ENCODE results near the gene CENPT.

CENPT gene

DNA sequence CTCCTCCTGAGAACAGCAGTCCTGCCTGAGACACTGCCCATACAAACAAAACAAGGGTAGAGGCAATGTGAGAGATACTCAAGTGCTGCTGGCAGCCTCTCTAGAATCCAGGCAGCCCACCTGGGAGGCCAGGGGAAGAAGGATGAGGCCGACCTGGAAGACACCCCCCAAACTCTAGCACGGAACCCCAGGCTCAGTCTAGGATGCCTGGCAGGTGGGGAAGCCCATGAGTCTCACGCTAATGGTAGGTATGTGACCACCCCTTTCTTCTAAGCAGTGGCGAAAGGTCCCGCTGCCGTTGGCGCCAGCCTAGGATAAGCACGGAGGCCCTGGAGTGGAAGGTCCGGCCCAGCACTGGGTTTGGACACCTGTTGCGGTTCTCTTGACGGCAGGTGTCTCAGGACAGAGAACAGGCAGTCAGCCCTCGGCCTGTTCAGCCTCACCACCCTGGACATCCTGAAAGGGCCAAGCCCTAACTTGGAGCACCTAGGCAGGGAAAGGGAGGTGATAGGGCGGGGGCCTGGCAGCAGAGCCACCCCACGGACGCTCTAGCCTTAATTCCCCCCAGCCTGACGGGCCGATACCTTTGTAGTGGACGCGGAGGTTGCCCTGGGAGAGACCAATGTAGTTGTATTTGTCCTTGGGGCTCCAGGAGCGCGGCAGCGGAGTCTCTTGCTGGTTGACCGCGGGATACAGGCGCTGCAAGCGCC lies 41.6 kb downstream of the CENPT start:
- DNase-seq, result no peak

DNA sequence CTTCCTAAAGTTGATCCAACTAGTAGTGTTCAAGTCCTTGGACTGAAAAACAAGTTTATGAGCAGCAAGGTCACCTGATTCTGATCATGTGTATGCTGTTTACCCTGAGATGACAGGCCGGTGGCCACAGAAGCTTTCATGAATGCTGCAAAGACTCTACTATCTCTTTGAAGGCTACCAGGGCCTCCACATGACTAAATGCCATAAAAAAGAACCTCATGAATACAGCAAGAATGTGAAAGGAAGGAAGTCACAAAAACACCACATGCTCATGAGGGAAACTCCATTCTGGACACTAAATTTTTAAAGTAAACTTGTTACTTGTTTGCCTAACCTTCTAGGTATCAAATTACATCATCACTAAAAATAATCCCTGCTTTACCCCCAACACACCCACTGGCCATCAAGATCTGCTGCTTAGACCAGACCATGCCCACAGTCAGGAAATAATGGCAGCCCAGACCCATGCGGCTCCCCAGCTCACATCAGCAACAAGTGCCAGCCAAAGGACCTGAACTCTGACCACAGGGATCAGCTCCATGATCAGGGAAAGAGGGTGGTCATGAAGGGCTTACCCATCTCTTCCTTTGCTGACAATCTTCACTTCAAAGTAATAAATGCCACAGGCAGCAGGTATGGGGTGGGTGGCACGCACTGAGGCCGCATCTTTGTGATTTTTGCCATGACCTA lies 42.5 kb downstream of the CENPT start:
- DNase-seq, result no peak

DNA sequence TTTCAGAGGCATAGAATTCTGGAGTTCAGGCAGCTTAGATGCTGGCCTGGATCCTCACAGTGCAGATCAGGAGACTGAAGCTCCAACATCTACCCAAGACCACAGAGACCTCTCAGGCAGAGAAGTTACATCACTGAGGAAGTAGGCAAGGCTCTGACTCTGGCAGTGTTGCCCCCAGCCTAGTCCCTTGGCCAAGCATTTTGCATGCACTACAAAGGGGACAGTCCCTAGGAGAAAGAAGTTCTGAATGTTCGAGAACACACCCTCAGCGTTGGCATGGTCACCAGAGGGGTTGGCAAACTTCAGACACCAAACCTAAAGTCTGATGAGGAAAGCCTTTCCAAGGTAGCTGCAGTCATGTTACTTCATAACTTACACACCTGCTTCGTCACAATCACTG lies 43.6 kb downstream of the CENPT start:
- no peak for DNase-seq

DNA sequence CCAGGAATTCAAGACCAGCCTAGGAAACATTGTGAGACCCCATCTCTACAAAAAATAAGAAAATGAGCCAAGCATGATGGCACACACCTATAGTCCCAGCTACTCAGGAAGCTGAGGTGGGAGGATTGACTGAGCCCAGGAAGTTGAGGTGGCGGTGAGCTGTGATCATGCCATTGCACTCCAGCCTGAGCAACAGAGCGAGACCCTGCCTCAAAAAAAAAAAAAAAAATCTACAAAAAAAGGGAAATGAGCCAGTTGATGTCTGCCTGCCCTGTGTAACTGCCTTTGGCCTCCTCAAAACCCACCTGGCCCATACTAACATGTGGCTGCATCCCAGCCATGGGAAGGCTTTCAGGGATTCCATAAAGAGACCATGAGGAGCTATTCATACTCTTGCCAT lies 45.6 kb downstream of the CENPT start:
- DNase-seq, result peak; percentile 12

DNA sequence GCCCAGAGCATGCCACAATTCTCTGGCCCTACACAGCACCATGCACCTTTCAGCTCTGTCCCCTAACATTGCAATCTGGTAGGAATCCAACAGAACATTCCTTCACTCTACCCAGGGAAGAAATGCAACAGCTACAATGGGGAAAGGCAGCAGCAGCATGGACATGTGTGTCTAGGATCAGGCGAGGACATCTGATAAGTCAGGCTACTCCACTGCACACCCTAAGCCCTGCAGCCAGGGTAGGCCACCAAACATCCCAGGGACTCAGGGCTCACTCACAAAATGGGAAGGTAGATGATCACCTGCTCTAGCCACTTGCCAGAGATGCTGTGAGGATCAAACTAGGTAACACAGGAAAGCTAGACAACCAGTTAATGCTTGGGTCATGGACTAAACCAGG lies 46.3 kb downstream of the CENPT start:
- no peak for DNase-seq

DNA sequence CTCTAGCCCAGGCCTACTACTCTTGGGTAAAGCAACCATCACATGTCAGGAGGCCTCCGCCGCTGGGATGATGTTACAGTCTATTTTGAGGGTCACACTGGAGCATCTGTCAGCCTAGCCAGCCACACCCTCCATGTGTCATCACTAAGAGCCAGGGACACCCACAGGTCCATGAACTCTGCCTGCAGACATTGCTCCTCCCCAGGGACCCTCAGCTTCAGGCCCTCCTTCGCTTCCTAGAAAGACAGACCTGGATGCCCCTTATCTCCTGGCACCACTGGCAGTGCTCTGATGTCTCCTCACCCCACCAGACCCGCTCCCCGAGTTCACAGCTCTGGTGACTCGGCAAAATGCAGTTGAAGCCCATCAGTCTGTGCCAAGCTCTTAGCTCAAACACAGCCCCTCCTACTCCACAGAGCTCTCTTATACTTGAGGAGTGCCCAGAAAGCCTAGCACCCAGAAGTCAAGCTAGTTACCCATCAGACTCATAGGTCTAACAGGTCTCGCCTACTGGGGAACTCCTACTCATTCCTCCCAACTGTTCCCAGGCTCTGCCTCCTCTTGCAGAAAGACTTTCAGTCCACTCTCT lies 47.1 kb downstream of the CENPT start:
- no peak for DNase-seq

DNA sequence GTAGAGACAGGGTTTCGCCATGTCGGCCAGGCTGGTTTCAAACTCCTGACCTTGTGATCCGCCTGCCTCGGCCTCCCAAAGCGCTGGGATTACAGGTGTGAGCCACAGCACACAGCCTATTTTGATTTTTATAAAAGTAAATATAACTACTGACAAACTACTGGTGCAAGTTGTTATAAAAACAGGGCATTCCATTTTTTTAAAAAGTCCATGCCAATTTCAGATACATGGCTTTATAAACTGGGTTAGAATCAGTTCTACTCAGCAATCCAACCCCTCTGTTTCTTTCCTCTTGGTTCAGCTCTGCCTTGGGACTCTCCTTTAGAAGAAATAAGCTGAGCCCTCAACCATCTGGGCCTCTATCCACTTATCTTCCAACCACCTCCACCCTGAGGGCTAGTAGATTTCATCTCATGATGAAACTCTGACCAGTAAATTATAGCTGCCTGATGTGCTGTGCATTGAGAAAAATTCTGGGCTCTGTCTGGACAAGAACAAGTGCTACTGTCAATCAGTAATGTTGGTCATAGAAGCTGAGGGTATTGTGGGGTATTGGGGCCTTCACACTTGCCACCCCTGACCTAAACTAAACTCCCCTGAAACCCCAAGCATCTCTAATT lies 51.3 kb downstream of the CENPT start:
- DNase-seq, result no peak

DNA sequence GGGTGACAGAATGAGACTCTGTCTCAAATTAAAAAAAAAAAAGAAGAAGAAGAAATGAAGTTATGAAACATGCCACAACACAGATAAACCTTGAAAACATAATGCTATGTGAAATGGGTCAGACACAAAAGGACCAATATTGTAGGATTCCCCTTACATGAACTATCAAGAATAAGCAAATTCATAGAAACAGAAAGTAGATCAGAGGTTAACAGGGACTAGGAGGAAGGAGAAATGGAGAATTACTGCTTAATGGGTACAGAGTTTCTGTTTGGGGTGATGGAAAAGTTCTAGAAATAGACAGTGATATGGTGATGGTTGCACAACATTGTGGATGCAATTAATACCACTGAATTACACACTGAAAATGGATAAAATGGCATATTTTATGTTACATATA lies 57.4 kb downstream of the CENPT start:
- DNase-seq, result no peak

DNA sequence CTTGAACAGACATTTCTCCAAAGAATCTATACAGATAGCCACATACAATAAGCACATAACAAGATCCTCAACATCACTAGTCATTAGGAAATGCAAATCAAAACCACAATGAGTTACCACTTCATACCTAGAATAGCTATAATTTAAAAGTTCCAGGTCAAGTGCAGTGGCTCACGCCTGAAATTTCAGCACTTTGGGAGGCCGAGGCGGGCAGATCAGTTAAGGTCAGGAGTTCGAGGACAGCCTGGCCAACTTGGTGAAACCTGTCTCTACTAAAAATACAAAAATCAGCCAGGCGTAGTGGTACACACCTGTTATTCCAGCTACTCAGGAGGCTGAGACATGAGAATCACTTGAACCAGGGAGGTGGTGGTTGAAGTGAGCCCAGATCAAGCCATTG lies 61.0 kb downstream of the CENPT start:
- DNase-seq, result no peak

DNA sequence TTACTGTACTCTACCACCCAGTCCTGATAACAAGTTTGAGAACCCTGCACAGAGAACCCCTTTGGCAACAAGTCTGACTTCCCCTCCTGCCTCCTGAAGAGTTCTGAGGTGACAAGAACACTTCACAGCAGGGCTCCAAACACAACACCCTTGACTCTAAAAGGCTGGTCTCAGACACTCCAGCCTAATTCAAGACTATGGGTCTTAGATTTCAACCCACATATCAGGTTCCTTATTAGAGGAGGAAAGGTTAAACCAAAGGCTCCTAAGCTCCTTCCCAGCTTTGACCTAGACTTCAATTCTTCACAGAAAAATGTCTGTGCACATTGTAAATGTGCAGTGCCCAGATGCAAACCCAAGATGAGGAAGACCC lies 64.2 kb downstream of the CENPT start:
- DNase-seq, result no peak

DNA sequence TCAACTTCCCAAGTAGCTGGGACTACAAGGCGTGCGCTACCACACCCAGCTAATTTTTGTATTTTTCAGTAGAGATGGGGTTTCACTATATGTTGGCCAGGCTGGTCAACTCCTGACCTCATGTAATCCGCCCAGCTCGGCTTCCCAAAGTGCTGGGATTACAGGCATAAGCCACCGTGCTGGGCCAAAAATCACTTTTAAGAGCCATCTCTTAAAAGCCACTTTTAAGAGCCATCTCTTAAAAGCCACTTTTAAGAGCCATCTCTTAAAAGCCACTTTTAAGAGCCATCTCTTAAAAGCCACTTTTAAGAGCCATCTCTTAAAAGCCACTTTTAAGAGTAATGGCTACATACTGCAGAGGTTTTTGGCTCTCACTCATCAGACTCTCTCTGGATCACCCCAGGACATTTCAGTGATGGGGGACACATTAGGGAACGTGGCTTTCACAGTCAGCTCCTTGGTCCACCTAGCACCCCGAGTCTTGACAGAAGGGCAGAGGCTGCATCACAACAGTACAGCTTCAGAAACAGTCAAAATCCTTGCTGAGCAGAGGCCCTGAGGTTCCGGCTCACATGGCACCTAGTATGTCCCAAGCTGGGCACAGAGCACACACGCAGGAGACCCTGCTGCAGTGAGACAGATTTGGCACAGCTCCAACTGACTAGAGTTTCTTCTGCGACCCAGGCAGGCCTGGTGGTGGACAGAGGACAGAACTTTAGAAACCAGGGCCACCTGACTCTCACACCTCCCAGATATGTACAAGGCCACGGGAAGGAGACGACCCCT lies 64.7 kb downstream of the CENPT start:
- DNase-seq, result no peak

DNA sequence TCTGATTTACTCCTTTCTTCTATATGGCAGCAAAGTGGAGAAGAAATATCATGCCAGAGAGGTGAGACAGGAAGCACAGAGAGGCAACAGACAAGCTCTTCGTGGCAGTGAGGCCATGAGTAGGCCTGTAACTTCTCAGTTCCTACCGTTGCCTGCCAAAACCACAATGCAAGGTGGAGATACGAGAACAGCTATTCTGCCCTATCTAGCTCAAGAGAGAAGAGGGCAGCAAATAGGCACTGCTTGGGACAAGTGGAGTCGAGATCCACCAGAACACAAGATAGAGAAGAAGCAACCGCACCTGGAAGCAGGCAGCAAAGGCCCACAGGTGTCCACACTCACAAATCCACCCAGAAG lies 66.0 kb downstream of the CENPT start:
- no peak for DNase-seq

DNA sequence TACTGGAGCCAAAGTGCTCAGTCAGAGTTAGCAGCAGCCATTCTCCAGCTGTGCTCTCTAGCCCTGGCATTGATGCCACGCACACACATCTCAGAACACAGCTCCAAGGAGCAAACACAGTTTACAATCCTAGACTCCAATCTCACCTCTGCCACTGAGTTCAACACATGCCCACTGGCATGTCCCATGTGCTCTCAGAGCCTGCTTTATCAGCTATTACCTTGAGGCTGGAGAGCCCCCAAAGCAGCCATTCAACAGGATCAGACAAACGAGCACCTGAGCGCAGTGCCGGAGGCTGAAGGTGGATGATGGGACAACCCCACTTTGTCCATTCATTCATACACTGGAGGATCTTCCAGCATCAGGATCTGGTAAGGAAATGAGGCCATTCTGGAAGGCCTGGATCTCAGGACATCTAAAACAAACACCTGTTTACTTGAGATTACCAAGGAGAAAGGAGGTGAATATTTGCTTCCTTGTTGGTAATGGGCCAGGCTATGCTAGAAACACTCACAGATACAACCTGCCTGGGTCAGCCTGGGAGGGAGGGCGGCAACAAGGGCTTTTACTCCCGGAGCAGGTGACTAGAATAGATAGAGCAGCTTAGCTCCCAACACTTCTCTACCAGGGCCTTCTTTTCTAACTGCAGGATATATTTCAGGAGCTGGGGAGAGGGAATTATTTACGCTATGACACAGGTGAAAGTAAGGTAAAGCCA lies 66.5 kb downstream of the CENPT start:
- DNase-seq, result no peak

DNA sequence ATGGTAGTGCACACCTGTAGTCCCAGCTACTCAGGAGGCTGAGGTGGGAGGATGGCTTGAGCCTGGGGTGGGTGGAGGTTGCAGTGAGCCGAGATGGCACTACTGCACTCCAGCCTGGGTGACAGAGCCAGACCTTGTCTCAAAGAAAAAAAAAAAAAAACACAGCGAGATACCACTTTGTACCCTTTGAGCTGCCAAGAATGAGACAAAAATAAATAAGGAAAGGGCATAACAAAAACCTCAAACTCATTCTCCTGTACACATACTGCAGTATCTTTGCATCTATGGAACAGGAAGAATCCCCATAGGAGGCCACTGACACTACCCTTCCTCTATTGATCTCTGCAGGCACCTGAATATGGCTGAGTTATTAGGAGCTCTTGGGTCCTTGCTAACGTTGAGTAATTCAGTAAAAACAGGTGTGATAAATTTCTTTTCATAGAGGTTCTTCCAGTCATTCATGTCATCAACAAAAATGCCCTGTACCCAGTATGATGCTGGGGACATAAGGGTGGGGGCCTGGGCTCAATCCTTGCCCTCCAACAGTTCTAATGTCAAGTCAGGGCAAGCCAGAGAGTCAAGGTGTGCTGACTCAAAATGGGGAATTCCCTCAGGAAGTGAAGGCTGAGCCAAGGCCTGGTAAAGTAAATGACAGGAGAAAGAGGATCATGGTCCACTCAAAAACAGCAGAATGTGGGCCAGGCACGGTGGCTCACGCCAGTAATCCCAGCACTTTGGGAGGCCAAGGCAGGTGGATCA lies 68.1 kb downstream of the CENPT start:
- no peak for DNase-seq
